Mesothelial cell of epicardium (in vitro differentiated cells): ENCODE data around the gene RAD9A. TPM values are rescaled to one million over a fixed set of nuclear protein-coding genes. Genes with fewer than 3 reads are reported as not detected.
A peak's percentile ranks its signal among the peaks of the same experiment; 100 is the strongest.

Experiments
- DNase-seq, 2 experiments: peaks; one replicate each; pipeline ENCODE4 v3.0.0; 2021; ENCODE audit warnings: low spot score in 2 of 2; ENCODE audit not compliant: unreplicated experiment in 2 of 2
- H3K27ac Mint-ChIP-seq: 2 replicates; pipeline ENCODE4 v1.8.0; 2021; ENCODE audit warnings: mixed read lengths
- H3K27me3 Mint-ChIP-seq: 2 replicates; pipeline ENCODE4 v1.8.0; 2021; ENCODE audit warnings: low read depth, mixed read lengths
- H3K36me3 Mint-ChIP-seq: 2 replicates; pipeline ENCODE4 v1.8.0; 2021; ENCODE audit warnings: mixed read lengths
- H3K4me1 Mint-ChIP-seq: 2 replicates; pipeline ENCODE4 v1.8.0; 2021; ENCODE audit warnings: mixed read lengths
- H3K4me3 Mint-ChIP-seq: 2 replicates; pipeline ENCODE4 v1.8.0; 2021; ENCODE audit warnings: mild to moderate bottlenecking, moderate library complexity, mixed read lengths
- H3K9me3 Mint-ChIP-seq: 2 replicates; pipeline ENCODE4 v1.8.0; 2021; ENCODE audit warnings: mixed read lengths
- total RNA-seq: library from RNA; stranded (reverse); gene quantifications from 3 replicates; pipeline ENCODE4 v1.2.1, GENCODE V29; 2021
- TF ChIP-seq, protein P1 (sequence below): fragments of 200-600 bp; sonication (generic); IDR thresholded peaks from one replicate; pipeline ENCODE4 v1.5.0; 2021; ENCODE audit warnings: antibody characterized with exemption; ENCODE audit not compliant: unreplicated experiment

The RAD9A gene
- total RNA-seq, 1 donor from 2014 or later: 44.7 TPM

DNA sequence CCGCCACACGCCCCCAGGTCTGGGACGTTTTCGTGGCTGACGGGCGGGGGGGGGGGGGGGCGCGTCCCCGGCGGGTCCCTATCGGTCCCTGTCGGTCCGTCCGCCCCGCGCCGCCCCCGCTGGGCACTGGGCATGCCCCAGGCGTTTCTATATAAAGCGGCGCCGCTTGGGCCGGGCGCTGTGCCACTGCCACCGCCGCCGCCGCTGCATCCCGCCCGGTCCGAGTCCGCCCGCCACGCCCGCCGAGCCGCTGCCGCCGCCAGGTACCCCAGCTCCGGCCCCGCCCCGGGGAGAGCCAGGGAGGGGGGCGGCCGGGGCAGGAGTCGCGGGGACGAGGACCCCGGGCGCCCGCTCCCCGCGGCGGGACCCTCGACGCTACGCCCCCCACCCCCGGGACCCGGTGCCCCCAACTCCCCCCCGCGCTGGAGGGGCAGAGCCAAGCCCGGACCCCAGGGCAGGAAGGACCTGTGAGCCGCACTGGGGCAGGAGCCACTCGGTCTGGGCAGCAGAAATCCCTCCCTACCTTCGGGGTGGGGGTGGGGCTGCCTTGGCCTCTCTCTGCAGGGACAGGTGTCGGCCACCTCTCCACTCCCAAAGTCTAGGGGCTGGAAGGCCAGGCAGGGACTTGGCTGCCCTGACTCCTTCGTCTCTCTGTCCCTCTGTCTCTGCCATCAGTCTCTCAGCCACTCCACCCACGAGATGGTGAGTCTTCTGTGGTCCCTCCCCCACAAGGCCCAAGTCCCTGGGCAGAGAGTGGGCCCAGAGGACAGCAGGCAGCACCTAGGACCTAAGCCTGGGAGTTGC, 23.9 kb downstream of the RAD9A start, which contains the start of gene CARNS1:
Gene CARNS1, plus strand, starts transcription at position 178 of the 804 bp plus-strand sequence. Its CDS starts 522 bp downstream, at position 700.
- Mint-ChIP-seq H3K36me3 (no peaks in the 10 kb centered on the region), H3K27me3 (peaks cover 45% of the 10 kb centered on the region), H3K4me1 (peaks cover 24% of the 10 kb centered on the region), H3K27ac (peak within 1 kb of the TSS; percentile 83), H3K9me3 (no peaks in the 10 kb centered on the region), H3K4me3 (peak within 1 kb of the TSS; percentile 62)
- no peak for DNase-seq
- TF ChIP-seq, protein P1, sequence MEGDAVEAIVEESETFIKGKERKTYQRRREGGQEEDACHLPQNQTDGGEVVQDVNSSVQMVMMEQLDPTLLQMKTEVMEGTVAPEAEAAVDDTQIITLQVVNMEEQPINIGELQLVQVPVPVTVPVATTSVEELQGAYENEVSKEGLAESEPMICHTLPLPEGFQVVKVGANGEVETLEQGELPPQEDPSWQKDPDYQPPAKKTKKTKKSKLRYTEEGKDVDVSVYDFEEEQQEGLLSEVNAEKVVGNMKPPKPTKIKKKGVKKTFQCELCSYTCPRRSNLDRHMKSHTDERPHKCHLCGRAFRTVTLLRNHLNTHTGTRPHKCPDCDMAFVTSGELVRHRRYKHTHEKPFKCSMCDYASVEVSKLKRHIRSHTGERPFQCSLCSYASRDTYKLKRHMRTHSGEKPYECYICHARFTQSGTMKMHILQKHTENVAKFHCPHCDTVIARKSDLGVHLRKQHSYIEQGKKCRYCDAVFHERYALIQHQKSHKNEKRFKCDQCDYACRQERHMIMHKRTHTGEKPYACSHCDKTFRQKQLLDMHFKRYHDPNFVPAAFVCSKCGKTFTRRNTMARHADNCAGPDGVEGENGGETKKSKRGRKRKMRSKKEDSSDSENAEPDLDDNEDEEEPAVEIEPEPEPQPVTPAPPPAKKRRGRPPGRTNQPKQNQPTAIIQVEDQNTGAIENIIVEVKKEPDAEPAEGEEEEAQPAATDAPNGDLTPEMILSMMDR: no peak

DNA sequence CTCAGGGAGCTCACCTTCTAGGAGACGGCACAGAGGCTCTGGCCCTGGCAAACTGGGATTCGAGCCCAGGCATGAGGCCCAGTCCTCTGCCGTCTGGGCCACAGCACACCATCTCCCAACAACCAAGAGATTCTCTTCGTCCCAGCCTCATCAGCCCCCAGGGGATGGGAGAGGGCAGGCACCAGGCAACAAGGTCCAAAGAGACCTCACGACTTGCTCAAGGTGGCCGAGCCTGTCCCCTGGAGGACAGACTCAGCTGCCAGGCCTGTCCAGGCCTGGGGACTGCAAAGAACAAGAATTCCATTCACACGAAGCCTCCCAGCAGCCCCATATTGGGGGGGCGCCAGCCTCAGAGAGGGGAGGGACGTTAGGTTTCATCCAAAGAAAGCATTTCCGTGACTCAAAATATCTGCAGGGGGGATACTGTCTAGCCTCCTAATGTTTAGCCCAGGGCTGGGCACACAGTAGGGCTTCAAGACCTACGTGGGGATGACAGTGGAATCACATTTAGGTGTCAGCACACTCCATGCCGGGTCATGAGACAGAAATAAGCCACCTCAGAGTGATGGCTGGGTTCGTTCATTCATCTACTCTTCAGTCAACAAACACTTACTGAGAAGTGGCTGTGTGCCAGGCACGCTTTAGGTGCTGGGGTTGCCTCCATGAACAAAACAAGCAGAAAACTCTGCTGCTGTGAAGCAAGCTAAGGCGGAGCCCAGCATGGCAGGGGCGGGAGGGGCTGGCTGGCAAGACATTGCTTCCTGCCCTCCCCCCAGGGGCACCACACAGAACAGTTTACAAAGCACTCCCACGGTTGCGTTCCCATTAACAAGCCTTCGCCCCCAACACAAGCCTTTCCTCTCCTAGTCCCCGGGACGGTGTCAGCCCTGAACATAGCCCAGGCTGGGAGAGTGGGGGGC, 24.9 kb downstream of the RAD9A start:
- TF ChIP-seq, protein P1: no peak
- no peak for DNase-seq
- H3K27me3 Mint-ChIP-seq: peaks cover 38% of the 10 kb centered on the region
- peaks cover 27% of the 10 kb centered on the region for H3K4me1 Mint-ChIP-seq
- peak overlapping the region; percentile 83 for H3K27ac Mint-ChIP-seq
- H3K9me3 Mint-ChIP-seq: no peaks in the 10 kb centered on the region
- peak overlapping the region; percentile 62 for H3K4me3 Mint-ChIP-seq
- no peaks in the 10 kb centered on the region for H3K36me3 Mint-ChIP-seq

DNA sequence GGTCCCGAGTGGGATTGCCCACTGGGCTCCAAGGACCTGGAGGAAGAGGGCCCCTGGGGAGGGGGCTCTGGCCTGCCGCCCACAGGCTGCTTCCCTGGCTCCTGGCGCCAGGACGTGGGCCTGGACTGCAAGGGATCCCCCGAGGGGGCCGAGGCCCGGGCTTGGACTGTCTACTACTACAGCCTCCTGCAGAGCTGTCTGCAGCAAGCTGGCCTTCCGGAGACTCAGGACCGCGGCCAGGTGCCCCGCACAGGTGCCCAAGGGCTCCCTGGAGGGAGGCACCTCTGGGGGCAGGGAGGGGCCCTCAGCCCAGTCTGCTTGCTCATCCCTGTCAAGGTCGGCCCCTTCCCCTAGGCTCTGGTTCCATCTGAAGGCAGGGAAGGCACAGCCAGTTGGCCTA, 25.6 kb downstream of the RAD9A start:
- peaks cover 30% of the 10 kb centered on the region for H3K27me3 Mint-ChIP-seq
- no peaks in the 10 kb centered on the region for H3K9me3 Mint-ChIP-seq
- H3K4me3 Mint-ChIP-seq: no peak overlapping the region
- no peaks in the 10 kb centered on the region for H3K36me3 Mint-ChIP-seq
- TF ChIP-seq, protein P1: no peak
- H3K27ac Mint-ChIP-seq: no peak overlapping the region
- no peak for DNase-seq
- H3K4me1 Mint-ChIP-seq: peaks cover 27% of the 10 kb centered on the region

DNA sequence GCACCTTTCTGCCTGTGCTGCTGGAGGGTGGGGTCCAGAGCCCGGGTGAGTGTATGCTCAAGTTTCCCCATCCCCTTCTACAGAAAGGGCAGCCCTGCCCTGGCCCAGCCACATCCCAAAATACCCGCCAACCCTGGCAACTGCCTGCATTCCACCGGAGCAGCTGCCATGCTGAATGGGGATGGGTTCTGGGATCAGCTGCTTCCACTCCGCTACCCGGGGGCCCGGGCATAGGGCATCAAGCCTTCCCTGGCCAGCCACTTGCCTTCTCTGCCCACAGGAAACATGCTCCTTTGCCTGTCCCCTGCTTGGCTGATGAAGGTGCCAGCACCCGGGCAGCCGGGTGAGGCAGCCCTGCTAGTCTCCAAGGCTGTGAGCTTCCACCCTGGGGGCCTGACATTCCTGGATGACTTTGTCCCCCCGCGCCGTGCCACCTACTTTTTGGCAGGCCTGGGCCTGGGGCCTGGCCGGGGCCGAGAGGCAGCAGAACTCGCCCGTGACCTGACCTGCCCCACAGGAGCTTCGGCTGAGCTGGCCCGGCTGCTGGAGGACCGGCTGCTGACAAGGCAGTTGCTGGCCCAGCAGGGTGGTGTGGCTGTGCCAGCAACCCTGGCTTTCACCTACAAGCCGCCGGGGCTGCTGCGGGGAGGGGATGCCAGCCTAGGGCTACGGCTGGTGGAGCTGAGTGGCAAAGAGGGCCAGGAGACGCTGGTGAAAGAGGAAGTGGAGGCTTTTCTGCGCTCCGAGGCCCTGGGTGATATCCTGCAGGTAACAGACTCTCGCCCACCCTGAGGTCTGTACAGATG, 26.9 kb downstream of the RAD9A start:
- H3K4me3 Mint-ChIP-seq: no peak overlapping the region
- no peak for DNase-seq
- no peaks in the 10 kb centered on the region for H3K36me3 Mint-ChIP-seq
- TF ChIP-seq, protein P1: no peak
- peaks cover 23% of the 10 kb centered on the region for H3K4me1 Mint-ChIP-seq
- no peak overlapping the region for H3K27ac Mint-ChIP-seq
- no peaks in the 10 kb centered on the region for H3K9me3 Mint-ChIP-seq
- H3K27me3 Mint-ChIP-seq: peaks cover 20% of the 10 kb centered on the region
